NCI-H146 treated with DMSO at 0.1 percent for 48 hours (cell line): ENCODE measurements around the gene GOLPH3L.
"Not testable (repeated sequence)": the region's sequence is repeated elsewhere in the genome, so short reads cannot be mapped to it uniquely, and the experiment has no call there.

Source experiments
- DNase-seq: peaks from one replicate; lab custom pipeline; 2025; ENCODE audit not compliant: unreplicated experiment; lab: John Stamatoyannopoulos, UW

Gene GOLPH3L

GRCh38 chr1:150660584-150660983 lies 36.4 kb downstream of the GOLPH3L start:
- DNase-seq = no peak

DNA sequence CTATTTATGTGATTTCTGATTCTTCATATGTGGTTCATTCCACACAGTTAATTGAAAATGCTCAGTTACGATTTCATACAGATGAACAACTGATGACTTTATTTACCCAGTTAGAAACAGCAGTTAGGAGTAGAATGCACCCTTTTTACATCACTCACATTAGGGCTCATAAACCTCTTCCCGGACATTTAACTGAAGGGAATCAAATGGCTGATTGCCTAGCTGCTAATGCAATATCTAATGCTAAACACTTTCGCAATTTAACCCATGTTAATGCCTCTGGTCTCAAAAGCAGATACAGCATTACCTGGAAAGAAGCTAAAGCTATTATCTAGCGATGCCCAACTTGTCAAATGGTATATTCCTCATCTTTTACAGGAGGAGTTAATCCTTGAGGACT lies 39.9 kb downstream of the GOLPH3L start:
- not testable (repeated sequence) for DNase-seq

DNA sequence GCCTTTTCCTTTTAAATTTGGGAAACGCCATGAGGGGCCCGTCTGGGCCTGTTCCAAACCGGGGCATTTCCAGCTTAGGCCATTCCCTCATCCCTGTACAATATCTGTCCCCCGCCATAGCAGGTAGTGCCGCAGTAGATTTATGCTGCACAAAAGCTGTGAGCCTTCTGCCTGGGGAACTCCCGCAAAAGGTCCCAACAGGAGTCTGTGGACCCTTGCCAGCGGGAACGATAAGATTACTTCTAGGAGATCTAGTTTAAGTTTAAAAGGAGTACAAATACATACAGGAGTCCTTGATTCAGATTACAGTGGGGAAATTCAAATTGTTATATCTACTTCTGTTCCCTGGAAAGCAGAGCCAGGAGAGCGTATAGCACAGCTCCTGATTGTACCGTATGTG lies 42.3 kb downstream of the GOLPH3L start:
- not testable (repeated sequence) for DNase-seq

- peak; percentile 65 for DNase-seq
These were observed 46.8 kb downstream of the GOLPH3L start for GRCh38 chr1:150650193-150650592.

GRCh38 chr1:150649441-150650075 lies 47.4 kb downstream of the GOLPH3L start:
- no peak for DNase-seq

DNA sequence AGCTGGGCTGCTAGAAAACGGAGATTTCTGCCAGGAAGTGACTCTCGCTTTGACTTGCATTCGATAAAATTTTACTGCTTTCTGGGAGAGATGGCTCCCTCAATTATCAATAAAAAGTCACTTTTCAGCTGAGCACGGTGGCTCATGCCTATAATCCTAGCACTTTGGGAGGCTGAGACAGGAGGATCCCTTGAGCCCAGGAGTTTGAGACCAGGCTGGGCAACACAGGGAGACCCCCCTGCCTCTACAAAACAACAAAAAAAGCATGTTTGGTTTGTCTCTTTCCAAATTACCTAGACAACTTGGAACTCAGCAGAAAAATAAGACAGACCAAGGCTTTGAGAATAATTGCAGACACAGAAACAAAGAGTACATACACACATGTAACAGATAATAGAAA lies 54.7 kb downstream of the GOLPH3L start:
- DNase-seq = no peak

GRCh38 chr1:150641126-150641815 lies 55.7 kb downstream of the GOLPH3L start:
- not testable (repeated sequence) for DNase-seq

GRCh38 chr1:150638430-150638829 lies 58.5 kb downstream of the GOLPH3L start:
- DNase-seq = not testable (repeated sequence)

GRCh38 chr1:150634839-150635622 lies 61.9 kb downstream of the GOLPH3L start:
- not testable (repeated sequence) for DNase-seq

DNA sequence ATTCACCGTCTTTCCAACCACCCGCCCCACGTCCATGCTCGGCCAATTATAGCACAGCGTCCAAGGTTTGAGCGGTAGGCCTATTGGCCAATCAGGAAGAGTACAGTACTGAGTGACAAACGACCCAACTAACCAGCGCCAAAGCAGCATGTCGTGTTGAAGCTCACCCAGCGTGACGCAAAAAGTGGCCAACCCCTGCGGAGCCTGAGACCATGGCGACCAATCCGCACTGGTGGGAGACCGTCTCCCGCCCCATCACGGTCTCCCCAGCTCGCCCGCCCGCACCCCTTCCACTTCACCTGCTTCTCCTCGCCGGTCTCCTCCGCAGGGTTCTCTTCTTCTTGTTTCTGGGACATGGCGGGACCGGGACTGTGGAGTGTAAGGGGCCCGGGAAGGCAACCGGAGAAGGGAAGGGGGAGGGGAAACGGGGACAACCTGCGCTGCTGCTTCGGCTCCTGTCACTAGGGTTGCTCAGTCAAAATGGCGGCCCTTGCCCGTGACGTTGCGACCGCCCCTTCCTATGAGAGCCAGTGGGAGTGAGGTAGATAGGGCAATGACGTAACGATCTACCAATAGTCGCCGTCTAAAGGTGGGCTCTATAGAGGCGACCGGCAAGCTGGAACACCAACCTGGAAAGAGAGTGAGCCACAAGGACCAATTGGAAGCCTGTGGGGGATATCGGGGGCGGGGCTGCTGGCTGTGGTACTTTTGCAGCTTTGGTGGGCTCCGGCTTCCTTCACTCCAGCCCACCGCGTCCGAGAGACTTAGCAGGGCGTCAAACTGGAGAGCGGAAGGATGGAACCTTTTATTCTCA lies 67.6 kb downstream of the GOLPH3L start, which contains the start of gene ENSA:
ENSA (minus strand) TSS at position 498 of the 814 bp plus-strand sequence; CDS start at position 356, 142 bp downstream.
- DNase-seq = peak; percentile 98

DNA sequence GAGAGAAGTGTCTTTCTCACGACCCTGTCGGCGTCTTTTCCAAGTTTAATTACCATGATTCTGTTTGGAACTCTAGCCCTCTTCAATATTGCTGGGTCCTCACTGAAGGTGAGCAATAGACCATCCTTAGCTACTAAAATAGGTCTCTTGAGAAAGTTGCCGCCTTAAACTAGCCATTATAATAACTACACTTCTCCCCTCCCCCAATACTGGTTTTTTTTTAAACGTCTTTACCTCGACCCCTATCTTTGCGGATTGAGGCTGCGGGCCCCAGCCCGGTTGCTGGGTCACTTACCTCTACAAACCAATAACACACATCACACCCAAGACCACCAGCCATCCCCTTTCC lies 68.2 kb downstream of the GOLPH3L start:
- no peak for DNase-seq

DNA sequence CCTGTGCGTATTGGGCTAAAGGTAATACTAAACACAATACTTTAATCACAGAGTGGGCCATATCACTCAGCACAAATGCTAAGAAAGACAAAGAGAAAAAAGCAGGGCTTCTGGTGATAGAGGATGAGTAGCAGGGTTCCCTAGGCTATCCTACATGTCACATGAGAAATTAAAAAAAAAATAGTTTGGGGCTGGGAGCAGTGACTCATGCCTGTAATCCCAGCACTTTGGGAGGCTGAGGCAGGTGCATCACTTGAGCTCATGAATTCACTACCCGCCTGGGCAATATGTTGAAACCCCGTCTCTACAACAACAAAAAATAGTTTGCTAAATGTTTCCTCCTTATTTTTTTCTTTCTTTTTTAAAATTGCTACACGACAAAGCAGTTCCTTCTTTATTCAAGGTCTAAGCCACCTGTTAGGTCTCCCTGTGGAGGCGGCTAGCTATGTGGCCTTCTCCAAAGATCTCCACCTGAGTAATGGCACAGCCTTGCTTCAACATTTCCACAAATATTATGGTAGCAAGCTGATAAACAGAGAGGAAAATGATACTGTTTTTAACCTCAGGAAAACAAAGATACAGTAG lies 69.0 kb downstream of the GOLPH3L start:
- DNase-seq = no peak

DNA sequence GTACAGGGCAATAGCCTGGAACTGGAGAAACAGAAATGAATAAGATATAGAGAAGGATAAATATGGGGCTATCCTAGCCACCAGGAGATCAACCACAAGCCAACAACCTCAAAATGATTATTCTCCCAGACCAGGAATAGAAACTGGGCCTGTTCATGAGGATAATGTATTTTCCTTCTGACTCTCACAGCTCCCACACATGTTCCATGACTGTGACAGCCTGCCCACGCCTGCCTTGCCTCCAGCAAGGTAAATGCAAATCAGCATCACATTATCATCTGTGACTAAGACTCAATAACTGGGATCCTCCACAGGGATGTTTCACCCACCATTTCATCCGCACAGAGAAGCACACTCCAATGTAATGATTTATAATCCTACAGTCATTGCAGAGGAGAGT lies 70.8 kb downstream of the GOLPH3L start:
- DNase-seq = no peak

GRCh38 chr1:150624546-150624945 lies 72.4 kb downstream of the GOLPH3L start:
- not testable (repeated sequence) for DNase-seq

GRCh38 chr1:150624134-150624533 lies 72.8 kb downstream of the GOLPH3L start:
- not testable (repeated sequence) for DNase-seq

- no peak for DNase-seq
These were observed 74.5 kb downstream of the GOLPH3L start for GRCh38 chr1:150622303-150622975.

DNA sequence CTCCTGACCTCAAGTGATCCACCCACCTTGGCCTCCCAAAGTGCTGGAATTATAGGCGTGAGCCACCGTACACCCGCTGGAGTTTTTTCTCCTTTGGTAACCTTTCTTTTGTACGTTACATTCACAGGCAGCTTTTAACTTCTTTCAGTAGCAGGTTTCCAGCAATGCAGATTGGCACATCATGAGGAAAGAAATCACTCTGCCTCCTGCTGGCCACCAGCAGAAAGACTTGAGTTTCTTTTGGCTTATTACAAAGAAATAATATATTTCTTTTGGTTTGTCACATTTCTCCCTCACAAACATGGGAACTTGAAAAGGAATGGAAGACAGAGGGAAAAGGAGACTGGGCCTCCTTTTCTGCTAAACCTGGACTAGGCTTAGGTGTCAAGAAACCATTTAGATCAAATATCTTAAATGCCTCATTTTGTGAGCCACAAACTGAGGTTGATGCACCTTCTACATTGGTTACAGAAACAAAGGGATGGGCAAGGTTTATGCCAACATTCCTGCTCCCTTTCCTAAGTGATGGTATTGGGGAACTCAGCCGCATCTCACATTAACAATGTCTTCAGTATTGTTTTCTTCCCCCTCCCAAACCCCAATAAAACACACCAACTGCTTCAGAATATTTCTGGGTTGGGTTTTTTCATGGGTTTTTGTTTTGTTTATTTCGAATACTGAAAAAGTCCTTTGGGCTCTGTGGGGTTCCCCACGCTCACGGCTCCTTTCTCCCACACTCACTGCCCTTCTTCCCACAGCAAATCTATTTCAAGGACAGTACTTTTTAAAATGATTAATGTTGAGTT lies 75.3 kb downstream of the GOLPH3L start:
- DNase-seq = no peak

DNA sequence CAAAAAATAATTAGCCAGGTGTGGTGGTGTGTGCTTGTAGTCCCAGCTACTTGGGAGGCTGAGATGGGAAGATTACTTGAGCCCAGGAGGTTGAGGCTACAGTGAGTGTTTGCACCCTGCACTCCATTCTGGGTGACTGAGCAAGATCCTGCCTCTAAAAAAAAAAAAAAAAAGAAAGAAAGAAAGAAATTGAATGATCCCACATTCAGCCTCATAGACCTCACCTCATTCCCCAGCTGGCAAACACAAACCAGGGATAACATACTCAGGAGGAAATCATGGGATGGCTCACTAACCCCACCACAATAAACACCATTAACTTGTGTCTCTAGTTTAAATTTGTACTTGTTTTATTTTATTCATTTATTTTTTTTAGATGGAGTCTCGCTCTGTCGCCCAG lies 76.0 kb downstream of the GOLPH3L start:
- DNase-seq = no peak
